ENCODE measurements around the gene UBE2J2.
A peak's percentile ranks its signal among the peaks of the same experiment; 100 is the strongest.

Gene UBE2J2

GRCh38 chr1:1206376-1206965 lies 67.2 kb downstream of the UBE2J2 start, which contains the start of gene TNFRSF18:
Gene TNFRSF18 (minus strand): TSS chr1:1206592. CDS start chr1:1206571, 21 bp downstream.
- peaks cover 6% of the 10 kb centered on the region for H3K36me3 Mint-ChIP-seq
- ATAC-seq = peak; percentile 50
- H3K27me3 Mint-ChIP-seq = peaks cover 8% of the 10 kb centered on the region

DNA sequence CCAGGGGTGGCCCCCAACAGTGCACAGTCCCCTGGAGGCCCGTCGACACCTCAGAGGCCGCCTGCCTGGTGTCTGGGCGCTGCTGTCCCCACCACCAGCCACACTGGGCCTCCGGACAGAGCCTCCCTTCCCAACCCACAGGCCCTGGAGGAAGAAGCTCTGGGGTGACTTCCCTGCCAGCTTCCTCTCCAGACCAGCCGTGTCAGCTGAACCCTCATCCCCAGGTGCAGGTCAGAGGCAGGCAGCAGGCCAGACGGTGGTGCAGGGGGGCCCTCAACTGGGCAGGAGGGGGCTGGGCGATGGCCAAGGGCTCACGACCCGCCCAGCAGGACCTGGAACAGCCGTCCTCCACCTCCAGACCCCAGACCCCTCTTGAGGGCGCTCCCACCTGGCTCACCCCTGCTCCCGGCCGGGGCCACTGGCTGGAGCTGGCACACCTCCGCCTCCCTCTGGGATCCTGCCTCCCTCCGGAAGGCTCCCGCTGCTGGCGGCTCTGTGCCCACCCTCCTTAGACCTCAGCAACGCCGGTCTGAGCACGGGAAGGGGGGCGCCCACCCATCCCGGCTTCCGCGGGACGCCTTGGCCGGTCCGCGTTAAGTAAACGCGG lies 67.8 kb downstream of the UBE2J2 start:
- peaks cover 2% of the 10 kb centered on the region for H3K36me3 Mint-ChIP-seq
- H3K27me3 Mint-ChIP-seq = peaks cover 2% of the 10 kb centered on the region
- H3K4me1 Mint-ChIP-seq = peaks cover 57% of the 10 kb centered on the region
- ATAC-seq = no peak
- H3K4me3 Mint-ChIP-seq = peak overlapping the region; percentile 84
- no peaks in the 10 kb centered on the region for H3K9me3 Mint-ChIP-seq
- peak overlapping the region; percentile 82 for H3K27ac Mint-ChIP-seq

More at GRCh38 chr1:1206376-1206965, 67.2 kb downstream of the UBE2J2 start, which contains the start of gene TNFRSF18:
- Mint-ChIP-seq H3K4me3 (peak within 1 kb of the TSS; percentile 84), H3K27ac (peak within 1 kb of the TSS; percentile 90), H3K9me3 (no peaks in the 10 kb centered on the region), H3K4me1 (peaks cover 63% of the 10 kb centered on the region)

GRCh38 chr1:1204998-1205768 lies 68.5 kb downstream of the UBE2J2 start:
- no peak for ATAC-seq

GRCh38 chr1:1204425-1204920 lies 69.2 kb downstream of the UBE2J2 start:
- H3K27me3 Mint-ChIP-seq = peaks cover 8% of the 10 kb centered on the region
- H3K36me3 Mint-ChIP-seq = no peaks in the 10 kb centered on the region
- H3K4me1 Mint-ChIP-seq = peaks cover 61% of the 10 kb centered on the region
- H3K9me3 Mint-ChIP-seq = no peaks in the 10 kb centered on the region
- H3K4me3 Mint-ChIP-seq = peak overlapping the region; percentile 84
- ATAC-seq = no peak
- peak overlapping the region; percentile 82 for H3K27ac Mint-ChIP-seq

More at GRCh38 chr1:1204998-1205768, 68.5 kb downstream of the UBE2J2 start:
- peak overlapping the region; percentile 82 for H3K27ac Mint-ChIP-seq
- H3K4me1 Mint-ChIP-seq = peaks cover 61% of the 10 kb centered on the region
- peaks cover 8% of the 10 kb centered on the region for H3K27me3 Mint-ChIP-seq
- H3K36me3 Mint-ChIP-seq = no peaks in the 10 kb centered on the region
- H3K9me3 Mint-ChIP-seq = no peaks in the 10 kb centered on the region
- H3K4me3 Mint-ChIP-seq = peak overlapping the region; percentile 84

Data from stimulated activated memory B cell treated with anti-CD40 and anti-IgM and Interleukin-4, amounts not matched to agents 10 μg/mL and 1 μg/mL and 100 μg/mL, for 72 hours (primary cell).